GM21528 (cell line): ENCODE measurements around the gene OSCP1.

Source experiments
- ATAC-seq: cut with Tn5 transposase; IDR thresholded peaks from one replicate; pipeline ENCODE4 v1.9.1; 2021; ENCODE audit warnings: mild to moderate bottlenecking, moderate library complexity; ENCODE audit not compliant: unreplicated experiment, low FRiP score

The OSCP1 gene

DNA sequence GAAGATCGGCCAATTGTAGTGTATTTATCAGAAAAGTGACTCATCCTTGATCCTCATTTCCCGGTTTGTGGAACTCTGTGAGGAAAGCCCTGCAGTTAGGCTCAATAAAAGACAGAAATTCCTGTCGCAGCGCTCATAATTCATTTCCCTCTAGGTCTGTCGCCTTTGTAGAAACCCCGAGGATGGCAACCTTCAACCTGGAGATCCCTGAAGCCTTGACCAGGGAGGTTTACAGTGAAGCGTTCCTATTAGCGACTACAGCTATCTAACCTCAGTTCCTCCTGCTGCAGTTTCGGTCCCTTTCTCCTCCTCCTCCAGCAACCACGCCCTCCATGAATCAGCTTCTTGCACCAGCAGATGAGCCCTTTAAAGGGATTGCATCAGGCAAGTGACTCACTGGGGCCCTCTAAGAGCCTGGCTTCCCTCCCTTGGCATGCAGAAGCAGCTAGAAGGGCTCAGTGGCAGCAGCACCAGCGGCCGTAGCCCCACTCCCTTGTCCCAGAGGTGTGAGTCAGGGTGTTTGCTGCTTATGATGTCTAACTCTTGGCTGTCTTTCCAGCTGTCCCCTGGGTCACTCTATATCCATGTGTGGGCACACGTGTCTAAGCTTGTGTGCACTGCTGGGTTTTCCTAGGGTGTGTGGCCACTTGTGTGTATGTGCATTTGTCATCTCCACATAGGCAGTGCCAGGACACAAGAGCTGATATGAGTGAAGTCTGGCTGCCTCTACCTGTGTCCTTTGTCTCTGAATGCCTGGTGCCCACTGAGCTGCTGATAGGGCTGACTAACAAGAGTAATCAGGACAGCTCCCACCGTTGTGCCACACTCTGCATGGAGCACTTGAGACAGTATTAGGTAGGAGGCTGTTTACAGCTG lies 63.7 kb downstream of the OSCP1 start:
- ATAC-seq = peak; percentile 43

DNA sequence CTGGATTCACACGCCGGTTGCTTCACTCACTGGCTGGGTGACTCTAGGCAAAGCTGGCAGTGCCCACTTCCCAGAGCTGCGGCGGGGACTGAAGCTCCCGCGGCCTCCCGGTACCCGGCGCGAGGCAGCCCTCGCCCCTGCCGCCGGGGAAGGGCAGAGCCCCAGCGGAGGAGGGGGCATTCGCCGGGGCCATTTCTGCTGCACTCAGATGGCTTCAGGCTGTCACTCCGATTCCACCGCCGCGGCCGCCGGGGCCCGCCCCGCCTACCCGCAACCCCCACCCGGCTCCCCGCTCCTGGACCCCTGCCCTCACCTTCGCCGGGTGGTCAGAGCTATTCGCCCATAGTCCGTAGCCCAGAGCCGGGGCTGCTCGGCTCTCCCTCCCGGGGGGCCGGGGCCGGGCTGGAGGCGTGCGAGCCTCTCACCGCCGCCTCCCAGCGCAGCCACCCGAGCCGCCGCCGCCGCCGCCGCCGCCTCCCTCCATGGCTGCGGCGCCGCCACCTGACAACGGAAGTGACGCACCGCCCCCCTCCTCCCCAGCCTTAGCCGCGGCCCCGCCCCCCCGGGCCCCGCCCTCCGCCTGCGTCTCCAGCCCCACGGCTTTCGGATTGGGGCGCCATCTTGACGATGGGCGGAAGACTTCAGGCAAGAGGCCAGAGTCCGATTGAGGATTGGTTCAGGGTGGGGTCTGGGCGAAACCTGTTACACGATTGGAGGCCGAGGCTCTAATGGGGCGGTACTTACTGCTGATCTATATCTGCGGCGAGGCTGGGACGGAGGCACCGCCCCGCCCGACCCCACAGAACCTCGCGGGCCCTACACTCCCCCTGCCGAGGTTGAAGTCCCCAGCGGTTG lies 64.6 kb downstream of the OSCP1 start, which contains the start of gene STK40:
Gene STK40 (minus strand): TSS at position 515 of the 855 bp plus-strand sequence. CDS start 24,592 bp downstream, outside the sequence.
- peak; percentile 85 for ATAC-seq

DNA sequence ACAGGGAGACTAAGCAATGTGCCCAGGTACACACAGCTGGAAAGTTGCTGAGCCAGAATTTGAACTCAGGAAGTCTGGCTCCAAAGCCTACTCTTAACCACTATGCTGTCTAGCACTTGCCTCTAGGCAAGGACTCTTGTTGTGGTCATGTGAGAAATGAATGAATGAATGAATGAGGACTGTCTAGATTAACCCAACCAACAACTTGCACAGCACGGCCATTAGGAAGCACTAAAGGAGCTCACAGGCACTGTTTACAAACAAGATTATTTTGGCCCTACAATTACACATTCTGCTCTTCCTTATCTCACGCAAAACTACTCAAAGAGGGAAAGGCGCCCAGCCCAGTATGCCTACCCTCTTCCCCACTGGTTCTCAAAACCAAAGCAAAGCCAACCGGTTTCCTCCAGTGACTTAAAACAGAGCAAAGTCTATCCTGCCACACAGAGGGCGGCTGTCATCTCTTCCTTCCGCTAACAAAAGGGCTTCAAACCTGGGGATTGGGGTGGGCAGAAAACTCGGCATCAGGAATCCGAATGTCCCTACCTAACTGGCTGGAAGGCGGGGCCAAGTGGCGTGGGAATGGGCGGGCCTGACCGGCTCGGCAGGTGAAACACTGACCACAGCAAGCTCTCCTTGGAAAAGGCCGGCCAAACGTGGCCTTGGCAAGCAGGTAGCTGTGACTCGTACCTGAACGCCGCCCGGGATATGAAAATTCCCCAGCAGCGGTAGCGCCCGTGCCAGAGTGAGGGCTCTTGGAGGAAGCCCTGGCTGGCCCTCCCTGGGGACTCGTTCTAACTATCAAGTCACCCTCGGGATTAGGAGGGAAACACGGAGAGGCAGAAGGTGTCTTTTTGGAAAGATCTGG lies 65.5 kb downstream of the OSCP1 start:
- peak; percentile 4 for ATAC-seq

DNA sequence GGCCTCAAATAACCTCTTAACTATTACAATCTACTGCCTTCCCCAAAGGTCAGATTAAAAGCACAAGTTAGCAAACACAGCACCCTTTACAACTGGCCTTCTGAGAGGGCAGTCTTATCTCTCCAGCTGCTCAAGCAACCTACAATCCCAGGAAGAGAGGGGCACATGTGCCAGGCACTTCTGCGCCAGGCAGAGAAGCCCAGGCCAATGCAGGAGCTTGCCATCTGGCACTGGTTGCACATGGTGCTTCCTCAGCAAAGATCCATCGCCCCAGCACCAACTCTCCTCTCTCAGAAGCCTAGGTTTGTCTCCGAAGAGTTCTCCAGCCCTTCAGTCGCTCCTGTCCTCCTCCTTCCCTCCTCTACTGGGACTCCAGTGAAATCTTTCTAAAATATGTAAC lies 67.0 kb downstream of the OSCP1 start:
- no peak for ATAC-seq

DNA sequence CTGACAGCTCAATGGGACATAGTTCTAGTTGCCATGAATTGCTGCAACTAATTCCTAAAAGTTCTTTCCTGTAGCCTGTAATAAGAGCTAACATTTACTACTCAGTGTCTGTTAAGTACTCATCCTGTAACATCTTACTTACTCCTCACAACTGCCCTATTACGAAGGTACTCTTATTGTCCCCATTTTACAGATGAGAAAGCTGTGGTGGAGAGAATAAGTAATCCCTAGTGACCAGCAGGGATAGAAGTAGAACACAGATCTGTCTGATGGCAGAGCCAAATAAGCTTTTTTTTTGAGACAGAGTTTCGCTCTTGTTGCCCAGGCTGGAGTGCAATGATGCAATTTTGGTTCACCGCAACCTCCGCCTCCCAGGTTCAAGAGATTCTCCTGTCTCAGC lies 67.6 kb downstream of the OSCP1 start:
- no peak for ATAC-seq

DNA sequence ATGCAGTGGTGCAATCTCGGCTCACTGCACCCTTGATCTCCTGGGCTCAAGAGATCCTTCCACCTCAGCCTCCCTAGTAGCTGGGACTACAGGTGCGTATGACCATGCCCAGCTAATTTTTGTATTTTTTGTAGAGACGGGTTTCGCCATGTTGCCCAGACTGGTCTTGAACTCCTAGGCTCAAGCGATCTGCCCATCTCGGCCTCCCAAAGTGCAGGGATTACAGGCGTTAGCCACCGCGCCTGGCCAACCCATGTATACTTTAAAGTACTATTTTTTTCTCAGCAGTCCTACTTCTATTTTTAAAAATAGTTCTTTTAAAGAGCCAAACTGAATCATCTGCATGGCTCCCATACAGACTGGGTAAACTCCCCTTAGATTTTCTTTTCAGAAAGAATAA lies 68.0 kb downstream of the OSCP1 start:
- no peak for ATAC-seq

DNA sequence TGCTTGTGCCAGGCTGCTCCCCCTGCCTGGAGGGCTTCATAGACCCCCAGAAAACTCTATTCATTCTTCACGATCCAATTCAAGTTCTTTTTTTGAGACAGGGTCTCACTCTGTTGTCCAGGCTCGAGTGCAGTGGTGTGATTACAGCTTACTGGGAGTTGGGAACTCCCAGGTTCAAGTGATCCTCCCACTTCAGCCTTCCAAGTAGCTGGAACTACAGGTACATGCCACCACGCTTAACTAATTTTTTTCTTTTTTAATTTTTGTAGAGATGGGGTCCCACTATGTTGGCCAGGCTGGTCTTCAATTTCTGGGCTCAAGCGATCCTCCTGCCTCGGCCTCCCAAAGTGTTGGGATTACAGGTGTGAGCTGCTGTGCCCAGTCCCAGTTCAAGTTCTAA lies 68.8 kb downstream of the OSCP1 start:
- no peak for ATAC-seq

DNA sequence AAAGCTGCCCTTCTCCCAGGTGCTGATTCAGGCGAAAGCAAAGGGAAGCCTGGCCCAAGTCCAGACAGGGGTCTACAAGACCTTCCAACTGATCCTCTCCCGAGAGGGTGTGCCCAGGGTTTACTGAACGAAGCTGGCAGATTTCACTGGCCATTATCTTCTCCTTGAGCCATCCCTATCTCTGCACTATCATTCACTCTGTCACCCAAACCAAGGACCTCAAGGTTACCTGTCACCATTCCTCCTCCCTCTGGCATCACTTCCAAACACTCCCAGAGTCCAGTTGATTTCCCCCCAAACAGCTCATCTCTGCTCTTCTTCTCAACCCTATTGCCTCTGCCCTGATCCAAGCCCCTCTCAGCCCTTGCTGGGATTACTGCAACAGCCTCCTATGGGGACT lies 69.5 kb downstream of the OSCP1 start:
- no peak for ATAC-seq

DNA sequence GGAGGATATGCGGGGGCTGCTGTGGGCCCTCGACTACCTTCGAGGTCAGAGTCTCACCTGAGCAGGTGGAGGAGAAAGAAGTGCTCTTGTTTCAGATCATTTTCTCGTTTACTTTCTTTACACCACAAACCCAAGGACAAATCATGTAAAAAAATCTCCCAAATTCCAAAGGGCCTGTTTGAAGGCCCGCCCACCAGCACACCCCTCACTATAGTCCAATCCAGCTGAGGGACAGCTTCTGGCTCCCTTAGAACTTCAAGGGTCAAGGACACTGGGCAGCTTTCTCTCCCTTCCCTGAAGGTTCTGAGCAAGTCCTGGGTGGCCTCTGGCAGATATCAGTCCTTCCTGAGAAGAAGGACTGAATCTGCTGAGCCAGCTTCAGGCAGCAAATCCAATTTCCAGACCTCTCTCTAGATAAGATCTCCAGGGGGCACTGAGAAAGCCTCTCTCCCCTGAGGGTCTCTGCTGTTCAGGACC lies 70.1 kb downstream of the OSCP1 start:
- ATAC-seq = no peak

DNA sequence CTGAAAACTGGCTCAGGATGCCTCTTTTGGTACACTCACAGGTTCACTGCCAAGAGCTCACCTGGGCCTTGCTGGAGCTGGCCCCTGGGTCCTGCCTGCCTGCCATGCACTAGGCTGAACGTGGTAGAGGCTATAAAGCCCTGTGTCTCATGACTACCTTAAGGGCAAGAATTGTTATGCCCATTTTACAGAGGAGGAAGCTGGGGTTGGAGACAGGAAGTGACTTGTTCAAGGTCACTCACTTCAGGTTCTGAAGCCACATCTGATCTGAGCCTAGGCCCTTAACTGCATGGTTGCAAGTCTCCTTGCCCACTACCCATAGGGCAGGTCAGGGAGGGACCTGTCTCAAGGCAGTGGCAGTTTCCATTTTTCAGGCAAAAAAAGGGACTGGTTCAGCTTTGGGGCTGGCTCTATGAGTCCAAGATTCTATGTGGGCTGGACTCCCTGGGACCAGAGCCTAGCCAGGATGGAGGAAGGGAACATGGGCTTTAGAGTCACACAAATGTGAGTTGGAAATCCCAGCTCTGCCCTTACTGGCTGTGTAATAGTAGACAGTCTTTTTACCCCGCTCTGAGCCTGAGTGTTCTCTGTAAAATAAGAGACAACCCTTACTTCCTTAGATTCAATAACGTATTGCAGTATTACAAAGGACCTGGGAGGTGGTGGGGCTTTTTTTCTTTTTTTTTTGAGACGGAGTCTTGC lies 72.3 kb downstream of the OSCP1 start:
- no peak for ATAC-seq

DNA sequence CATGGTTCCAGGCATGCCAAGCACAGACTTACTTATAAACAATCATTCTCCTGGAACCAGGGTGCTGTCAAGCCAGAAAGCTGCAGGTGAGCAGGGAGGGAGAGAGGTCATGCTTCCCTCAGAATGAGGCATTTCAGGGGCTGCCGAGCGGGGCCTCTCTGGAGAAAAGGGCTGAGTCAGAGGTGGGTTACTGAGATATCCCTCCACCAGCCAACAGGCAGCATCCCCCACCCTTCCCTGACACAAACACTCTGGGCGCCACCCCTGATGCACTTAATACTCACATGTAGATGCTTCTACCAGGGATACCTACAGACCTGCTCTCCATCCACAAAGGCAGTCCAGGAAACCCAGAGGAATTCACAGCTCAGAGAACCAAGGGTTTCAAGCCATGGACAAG lies 77.6 kb downstream of the OSCP1 start:
- ATAC-seq = no peak

DNA sequence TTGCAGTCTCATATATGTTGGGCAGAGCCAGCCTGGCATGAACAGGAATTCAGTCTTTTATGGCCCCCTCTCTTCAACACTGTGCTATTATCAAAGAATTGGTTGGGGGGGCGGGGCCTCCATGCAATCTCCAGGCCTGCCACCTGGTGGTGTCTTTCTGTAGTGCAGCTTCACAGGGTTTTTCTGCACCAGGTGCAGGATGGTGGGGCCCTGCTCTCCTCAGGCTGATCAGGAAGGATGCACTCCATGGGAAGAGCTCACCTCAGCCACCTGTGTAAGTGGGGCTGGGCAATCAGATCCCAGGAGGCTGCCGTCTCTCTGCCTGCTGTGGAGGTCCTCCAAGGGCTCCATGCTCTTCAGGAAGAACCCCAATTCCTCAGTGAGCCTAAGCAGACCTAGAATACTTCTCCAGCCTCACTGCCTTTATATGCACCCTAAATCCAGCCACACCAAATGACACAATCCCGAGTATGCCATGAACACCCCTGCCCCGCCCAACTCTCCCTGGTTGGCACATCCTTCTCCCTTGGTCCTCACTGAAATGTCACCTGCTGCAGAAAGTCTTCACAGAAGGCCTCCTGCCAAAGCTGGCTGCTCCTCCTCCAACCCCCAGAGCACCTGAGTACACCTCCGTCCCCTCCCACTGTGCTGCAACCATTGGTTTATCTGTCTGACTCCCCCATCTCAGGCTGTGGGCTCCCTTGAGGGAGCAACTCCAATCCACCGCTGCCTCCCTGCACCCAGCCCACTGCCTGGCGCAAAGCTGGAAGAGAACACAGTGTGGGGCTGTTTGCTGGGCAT lies 81.0 kb downstream of the OSCP1 start:
- no peak for ATAC-seq
